Measurements from ENCODE around the gene KCNAB2. TPM values are rescaled to one million over a fixed set of nuclear protein-coding genes. Genes with fewer than 3 reads are reported as not detected.

Gene KCNAB2
- total RNA-seq, 2 donors from 2014 or later = 14.0 to 36.1 TPM

GRCh38 chr1:6097117-6097595, 51.5 kb downstream of the KCNAB2 start:
- Histone ChIP-seq H3K4me3 (no peak overlapping the region), H3K36me3 (no peaks in the 10 kb centered on the region), H3K27me3 (replicated peaks; ENCODE audit: insufficient read depth) (no peaks in the 10 kb centered on the region), H3K4me1 (ENCODE audit: control insufficient read depth in 1 of 2, low read depth in 2 of 2) (no peaks in the 10 kb centered on the region), H3K27ac (no peak overlapping the region), H3K9me3 (no peaks in the 10 kb centered on the region)
- DNase-seq (ENCODE audit: low spot score) = no peak
- ATAC-seq (ENCODE audit: insufficient number of reproducible peaks, low FRiP score, low read depth) = no peak
- no peak for TF ChIP-seq CTCF (IDR thresholded peaks at IDR 0.05)

GRCh38 chr1:6097824-6098223, 52.1 kb downstream of the KCNAB2 start:
- ATAC-seq (ENCODE audit: insufficient number of reproducible peaks, low FRiP score, low read depth) (no peak), DNase-seq (ENCODE audit: low spot score) (no peak)
- Histone ChIP-seq H3K4me1 (ENCODE audit: control insufficient read depth in 1 of 2, low read depth in 2 of 2) (no peaks in the 10 kb centered on the region), H3K36me3 (no peaks in the 10 kb centered on the region), H3K4me3 (no peak overlapping the region), H3K9me3 (no peaks in the 10 kb centered on the region), H3K27me3 (replicated peaks; ENCODE audit: insufficient read depth) (no peaks in the 10 kb centered on the region), H3K27ac (no peak overlapping the region)
- TF ChIP-seq CTCF (IDR thresholded peaks at IDR 0.05) = no peak

- TF ChIP-seq CTCF (IDR thresholded peaks at IDR 0.05) = no peak
- Histone ChIP-seq H3K4me3 (no peak overlapping the region), H3K4me1 (ENCODE audit: control insufficient read depth in 1 of 2, low read depth in 2 of 2) (no peaks in the 10 kb centered on the region), H3K27me3 (replicated peaks; ENCODE audit: insufficient read depth) (no peaks in the 10 kb centered on the region), H3K36me3 (no peaks in the 10 kb centered on the region), H3K27ac (no peak overlapping the region), H3K9me3 (no peaks in the 10 kb centered on the region)
- no peak for DNase-seq (ENCODE audit: low spot score)
- no peak for ATAC-seq (ENCODE audit: insufficient number of reproducible peaks, low FRiP score, low read depth)
Measured at GRCh38 chr1:6098303-6099215, 52.9 kb downstream of the KCNAB2 start.

- Histone ChIP-seq H3K4me3 (no peak overlapping the region), H3K4me1 (ENCODE audit: control insufficient read depth in 1 of 2, low read depth in 2 of 2) (no peaks in the 10 kb centered on the region), H3K27ac (no peak overlapping the region), H3K9me3 (no peaks in the 10 kb centered on the region), H3K27me3 (replicated peaks; ENCODE audit: insufficient read depth) (no peaks in the 10 kb centered on the region), H3K36me3 (no peaks in the 10 kb centered on the region)
- DNase-seq (ENCODE audit: low spot score) (no peak), ATAC-seq (ENCODE audit: insufficient number of reproducible peaks, low FRiP score, low read depth) (no peak)
- TF ChIP-seq CTCF (IDR thresholded peaks at IDR 0.05) = no peak
Measured at GRCh38 chr1:6099297-6099696, 53.6 kb downstream of the KCNAB2 start.

- no peak for ATAC-seq (ENCODE audit: insufficient number of reproducible peaks, low FRiP score, low read depth)
- no peak for DNase-seq (ENCODE audit: low spot score)
Measured at GRCh38 chr1:6099787-6100765, 54.4 kb downstream of the KCNAB2 start.

More at GRCh38 chr1:6099787-6100765, 54.4 kb downstream of the KCNAB2 start:
- no peak overlapping the region for H3K27ac ChIP-seq
- H3K36me3 ChIP-seq = no peaks in the 10 kb centered on the region
- H3K9me3 ChIP-seq = no peaks in the 10 kb centered on the region
- H3K4me3 ChIP-seq = no peak overlapping the region
- no peaks in the 10 kb centered on the region for H3K4me1 ChIP-seq (ENCODE audit: control insufficient read depth in 1 of 2, low read depth in 2 of 2)
- no peaks in the 10 kb centered on the region for H3K27me3 ChIP-seq (replicated peaks; ENCODE audit: insufficient read depth)
- TF ChIP-seq CTCF (IDR thresholded peaks at IDR 0.05) = no peak

Measured in thoracic aorta (tissue), 2 donors.